ENCODE measurements around the gene CD22. TPM values are rescaled to one million over a fixed set of nuclear protein-coding genes. Genes with fewer than 3 reads are reported as not detected.

Gene CD22
- total and polyA plus RNA-seq, 2 donors from 2014 or later: 0.82 to 15.4 TPM

- intact Hi-C loops (cut with DNase I): no loop called here
- no peaks in the 10 kb centered on the region for H3K9me3 ChIP-seq (ENCODE audit: control insufficient read depth in 2 of 3, insufficient read depth in 1 of 3, low read length in 3 of 3)
- FAIRE-seq: no peak
Measured at GRCh38 chr19:35362261-35363000, 33.4 kb downstream of the CD22 start.

GRCh38 chr19:35363001-35363590 lies 34.1 kb downstream of the CD22 start:
- no peak for DNase-seq
- intact Hi-C loops (cut with DNase I): no loop called here
- Histone ChIP-seq H3K4me1 (ENCODE audit: control insufficient read depth in 2 of 3, insufficient read depth in 2 of 3, low read depth in 1 of 3, low read length in 3 of 3) (no peaks in the 10 kb centered on the region), H3K27ac (ENCODE audit: low read depth in 2 of 2, low read length in 2 of 2) (no peak overlapping the region), H3K9me3 (ENCODE audit: control insufficient read depth in 2 of 3, insufficient read depth in 1 of 3, low read length in 3 of 3) (no peaks in the 10 kb centered on the region), H3K9ac (ENCODE audit: low read length in 3 of 3) (no peak overlapping the region), H3K36me3 (ENCODE audit: control insufficient read depth in 2 of 3, insufficient read depth in 3 of 3, low read length in 3 of 3) (no peaks in the 10 kb centered on the region), H3K27me3 (ENCODE audit: control insufficient read depth, insufficient read depth, low read length) (no peaks in the 10 kb centered on the region), H3K4me3 (ENCODE audit: low read length in 3 of 3) (no peak overlapping the region)
- no peak for FAIRE-seq
- no peak for TF ChIP-seq CTCF (IDR thresholded peaks at IDR 0.05; ENCODE audit: borderline replicate concordance, extremely low read depth, insufficient read depth)

More at GRCh38 chr19:35362261-35363000, 33.4 kb downstream of the CD22 start:
- TF ChIP-seq CTCF (IDR thresholded peaks at IDR 0.05; ENCODE audit: borderline replicate concordance, extremely low read depth, insufficient read depth): no peak
- no peaks in the 10 kb centered on the region for H3K4me1 ChIP-seq (ENCODE audit: control insufficient read depth in 2 of 3, insufficient read depth in 2 of 3, low read depth in 1 of 3, low read length in 3 of 3)
- H3K27me3 ChIP-seq (ENCODE audit: control insufficient read depth, insufficient read depth, low read length): no peaks in the 10 kb centered on the region
- no peak overlapping the region for H3K27ac ChIP-seq (ENCODE audit: low read depth in 2 of 2, low read length in 2 of 2)
- H3K36me3 ChIP-seq (ENCODE audit: control insufficient read depth in 2 of 3, insufficient read depth in 3 of 3, low read length in 3 of 3): no peaks in the 10 kb centered on the region
- H3K4me3 ChIP-seq (ENCODE audit: low read length in 3 of 3): no peak overlapping the region
- DNase-seq: no peak
- no peak overlapping the region for H3K9ac ChIP-seq (ENCODE audit: low read length in 3 of 3)

DNA sequence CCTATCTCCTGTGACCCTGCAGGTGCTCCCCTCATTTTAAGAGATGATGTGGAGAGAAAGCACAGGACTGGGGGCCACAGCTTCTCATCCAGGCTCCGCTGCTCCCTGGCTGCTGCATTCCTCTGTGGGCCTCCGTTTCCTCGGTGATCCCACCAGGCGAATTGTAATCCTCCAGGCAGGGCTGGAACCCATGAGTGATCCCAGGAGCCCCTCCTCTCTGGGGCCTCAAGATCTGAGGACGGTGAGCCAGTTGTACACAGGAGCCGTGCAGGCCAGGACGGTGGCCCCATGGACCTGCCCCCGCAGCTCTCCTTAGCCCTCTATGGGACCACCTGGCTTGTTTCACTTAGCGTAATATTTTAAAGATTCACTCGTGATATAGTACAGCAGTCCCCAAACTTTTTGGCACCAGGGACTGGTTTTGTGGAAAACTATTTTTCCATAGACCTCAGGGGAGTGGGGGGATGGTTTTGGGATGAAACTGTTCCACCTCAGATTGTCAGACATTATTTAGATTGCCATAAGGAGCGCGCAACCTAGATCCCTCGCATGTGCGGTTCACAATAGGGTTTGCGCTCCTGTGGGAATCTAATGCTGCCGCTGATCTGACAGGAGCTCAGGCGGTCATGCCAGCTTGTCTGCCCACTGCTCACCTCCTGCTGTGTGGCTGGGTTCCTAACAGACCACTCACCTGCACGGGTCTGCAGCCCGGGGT lies 34.9 kb downstream of the CD22 start:
- Histone ChIP-seq H3K9me3 (ENCODE audit: control insufficient read depth in 2 of 3, insufficient read depth in 1 of 3, low read length in 3 of 3) (no peaks in the 10 kb centered on the region), H3K4me3 (ENCODE audit: low read length in 3 of 3) (no peak overlapping the region), H3K4me1 (ENCODE audit: control insufficient read depth in 2 of 3, insufficient read depth in 2 of 3, low read depth in 1 of 3, low read length in 3 of 3) (no peaks in the 10 kb centered on the region), H3K27me3 (ENCODE audit: control insufficient read depth, insufficient read depth, low read length) (no peaks in the 10 kb centered on the region), H3K9ac (ENCODE audit: low read length in 3 of 3) (no peak overlapping the region), H3K36me3 (ENCODE audit: control insufficient read depth in 2 of 3, insufficient read depth in 3 of 3, low read length in 3 of 3) (no peaks in the 10 kb centered on the region), H3K27ac (ENCODE audit: low read depth in 2 of 2, low read length in 2 of 2) (no peak overlapping the region)
- FAIRE-seq (no peak), DNase-seq (no peak)
- no peak for TF ChIP-seq CTCF (IDR thresholded peaks at IDR 0.05; ENCODE audit: borderline replicate concordance, extremely low read depth, insufficient read depth)
- intact Hi-C loops (cut with DNase I): no loop called here

All from kidney (tissue), 14 donors.